Measurements from ENCODE around the gene GABPB1.

The GABPB1 gene

DNA sequence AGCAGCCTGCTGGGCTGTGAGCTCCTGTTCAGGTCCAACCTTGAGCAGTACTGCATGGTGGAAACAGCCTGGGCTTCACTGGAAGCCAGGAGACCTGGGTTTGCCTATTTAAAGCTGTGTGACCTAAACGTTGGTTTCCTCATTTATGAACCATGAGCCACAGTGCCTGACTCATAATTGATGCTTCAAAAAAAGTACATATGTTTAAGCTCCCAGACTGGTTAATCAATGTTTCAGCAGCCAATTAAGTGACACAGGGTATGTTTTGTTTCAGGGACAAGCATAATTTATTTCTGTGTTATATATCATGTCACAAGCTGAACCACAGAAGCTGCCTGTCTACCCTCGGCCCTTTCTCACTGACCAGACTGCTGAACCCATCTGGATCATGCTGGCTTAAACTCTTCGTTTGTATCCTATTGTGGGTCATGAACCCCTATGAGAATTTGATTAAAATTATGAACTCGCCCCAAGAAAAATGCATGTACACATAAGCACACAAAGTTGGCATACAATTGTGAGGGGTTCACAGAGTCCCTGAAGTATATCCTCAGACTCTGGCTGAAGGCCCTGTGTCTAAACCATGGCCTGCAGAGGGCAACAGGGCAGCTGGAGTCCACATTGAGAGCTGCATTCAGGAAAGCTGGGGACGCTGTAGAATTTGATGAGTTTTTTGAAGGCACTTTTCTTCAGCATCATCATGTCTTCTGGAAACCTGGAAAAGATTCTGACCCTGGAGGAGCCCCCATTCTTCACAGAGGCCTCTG is 113.1 kb downstream of the GABPB1 start:
- H3K27me3 ChIP-seq (ENCODE audit: control insufficient read depth, insufficient read depth, low read length): no peaks in the 10 kb centered on the region
- H3K4me3 ChIP-seq (ENCODE audit: low read depth, low read length): no peak overlapping the region
- no peak overlapping the region for H3K9ac ChIP-seq (ENCODE audit: low read depth, low read length)
- no peaks in the 10 kb centered on the region for H3K9me3 ChIP-seq (ENCODE audit: control insufficient read depth, insufficient read depth, low read length)
- H3K27ac ChIP-seq (ENCODE audit: low read depth, low read length): no peak overlapping the region
- no peaks in the 10 kb centered on the region for H3K4me1 ChIP-seq (ENCODE audit: control insufficient read depth, insufficient read depth, low read length)
- H3K36me3 ChIP-seq (ENCODE audit: control insufficient read depth, insufficient read depth, low read length): no peaks in the 10 kb centered on the region

DNA sequence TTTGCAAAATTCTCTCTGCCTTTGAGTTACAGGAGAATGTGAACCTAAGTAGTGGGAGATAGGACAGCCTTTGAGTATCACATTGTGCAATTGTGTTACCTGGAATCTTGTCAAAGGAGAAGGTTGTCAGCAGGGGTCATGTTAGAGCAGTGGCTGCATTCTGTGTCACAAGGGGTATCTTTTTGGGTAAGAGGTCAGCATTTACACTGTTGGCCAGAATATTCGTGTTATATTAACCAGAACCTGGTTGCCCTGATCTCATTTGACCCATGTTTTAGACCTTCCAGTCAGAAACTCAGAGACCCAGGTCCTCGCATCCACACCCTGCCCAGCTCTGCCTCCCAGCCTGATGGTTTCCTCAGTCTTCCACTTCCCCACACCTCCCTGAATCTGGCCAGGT is 116.7 kb downstream of the GABPB1 start:
- H3K9me3 ChIP-seq (ENCODE audit: control insufficient read depth, insufficient read depth, low read length): no peaks in the 10 kb centered on the region
- no peaks in the 10 kb centered on the region for H3K4me1 ChIP-seq (ENCODE audit: control insufficient read depth, insufficient read depth, low read length)
- H3K9ac ChIP-seq (ENCODE audit: low read depth, low read length): no peak overlapping the region
- H3K27ac ChIP-seq (ENCODE audit: low read depth, low read length): no peak overlapping the region
- no peaks in the 10 kb centered on the region for H3K36me3 ChIP-seq (ENCODE audit: control insufficient read depth, insufficient read depth, low read length)
- no peak overlapping the region for H3K4me3 ChIP-seq (ENCODE audit: low read depth, low read length)
- H3K27me3 ChIP-seq (ENCODE audit: control insufficient read depth, insufficient read depth, low read length): no peaks in the 10 kb centered on the region

DNA sequence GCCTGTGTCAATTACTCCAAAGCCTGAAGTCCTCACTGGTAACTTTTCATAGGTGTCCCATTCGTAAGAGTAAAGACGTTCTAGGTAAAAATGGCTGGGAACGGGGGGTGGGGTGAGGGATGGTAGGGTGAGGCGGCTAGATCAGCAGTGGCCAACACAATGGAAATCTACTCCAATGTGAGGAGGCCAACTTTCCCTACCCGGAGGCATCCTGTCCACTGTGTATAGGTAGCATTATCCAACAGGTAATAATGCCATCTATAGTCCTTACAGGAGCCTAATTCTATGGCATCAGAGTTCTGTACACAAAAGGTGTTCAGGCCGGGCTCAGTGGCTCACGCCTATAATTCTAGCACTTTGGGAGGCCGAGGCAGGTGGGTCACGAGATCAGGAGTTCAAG is 118.6 kb downstream of the GABPB1 start:
- Histone ChIP-seq H3K36me3 (ENCODE audit: control insufficient read depth, insufficient read depth, low read length) (no peaks in the 10 kb centered on the region), H3K4me1 (ENCODE audit: control insufficient read depth, insufficient read depth, low read length) (no peaks in the 10 kb centered on the region), H3K4me3 (ENCODE audit: low read depth, low read length) (no peak overlapping the region), H3K27me3 (ENCODE audit: control insufficient read depth, insufficient read depth, low read length) (no peaks in the 10 kb centered on the region), H3K9ac (ENCODE audit: low read depth, low read length) (no peak overlapping the region), H3K27ac (ENCODE audit: low read depth, low read length) (no peak overlapping the region), H3K9me3 (ENCODE audit: control insufficient read depth, insufficient read depth, low read length) (no peaks in the 10 kb centered on the region)

DNA sequence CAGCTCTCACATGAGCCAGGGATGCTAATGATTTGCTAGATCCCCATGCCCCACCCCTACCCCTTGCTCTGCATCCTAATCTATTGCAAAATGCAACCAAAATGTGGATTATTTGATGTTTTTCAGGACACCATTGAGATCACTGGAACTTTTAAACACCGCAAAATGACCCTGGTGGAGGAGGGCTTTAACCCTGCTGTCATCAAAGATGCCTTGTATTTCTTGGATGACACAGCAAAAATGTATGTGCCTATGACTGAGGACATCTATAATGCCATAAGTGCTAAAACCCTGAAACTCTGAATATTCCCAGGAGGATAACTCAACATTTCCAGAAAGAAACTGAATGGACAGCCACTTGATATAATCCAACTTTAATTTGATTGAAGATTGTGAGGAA is 119.2 kb downstream of the GABPB1 start:
- Histone ChIP-seq H3K27ac (ENCODE audit: low read depth, low read length) (no peak overlapping the region), H3K9ac (ENCODE audit: low read depth, low read length) (no peak overlapping the region), H3K36me3 (ENCODE audit: control insufficient read depth, insufficient read depth, low read length) (no peaks in the 10 kb centered on the region), H3K4me3 (ENCODE audit: low read depth, low read length) (no peak overlapping the region), H3K27me3 (ENCODE audit: control insufficient read depth, insufficient read depth, low read length) (no peaks in the 10 kb centered on the region), H3K9me3 (ENCODE audit: control insufficient read depth, insufficient read depth, low read length) (no peaks in the 10 kb centered on the region), H3K4me1 (ENCODE audit: control insufficient read depth, insufficient read depth, low read length) (no peaks in the 10 kb centered on the region)

DNA sequence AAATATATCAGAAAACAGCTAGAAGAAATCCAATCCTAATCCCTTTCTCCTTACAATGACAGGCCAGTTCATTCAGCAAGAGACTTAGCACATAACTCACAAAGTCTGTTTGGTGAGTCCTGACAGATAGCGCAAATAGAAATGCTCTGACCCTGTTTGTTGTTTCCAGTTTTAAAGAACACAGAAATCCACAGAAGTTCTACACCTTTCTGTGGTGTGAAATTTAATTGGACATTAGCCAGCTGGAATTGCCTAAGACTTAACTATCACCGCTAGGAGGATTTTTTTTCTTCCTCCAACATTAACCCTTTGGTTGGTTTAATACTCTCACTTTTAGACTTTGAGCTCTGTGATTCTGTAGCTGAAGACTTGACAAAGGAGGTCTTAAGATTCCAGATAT is 120.2 kb downstream of the GABPB1 start:
- no peak overlapping the region for H3K27ac ChIP-seq (ENCODE audit: low read depth, low read length)
- no peaks in the 10 kb centered on the region for H3K4me1 ChIP-seq (ENCODE audit: control insufficient read depth, insufficient read depth, low read length)
- H3K9ac ChIP-seq (ENCODE audit: low read depth, low read length): no peak overlapping the region
- no peaks in the 10 kb centered on the region for H3K27me3 ChIP-seq (ENCODE audit: control insufficient read depth, insufficient read depth, low read length)
- H3K36me3 ChIP-seq (ENCODE audit: control insufficient read depth, insufficient read depth, low read length): no peaks in the 10 kb centered on the region
- no peaks in the 10 kb centered on the region for H3K9me3 ChIP-seq (ENCODE audit: control insufficient read depth, insufficient read depth, low read length)
- no peak overlapping the region for H3K4me3 ChIP-seq (ENCODE audit: low read depth, low read length)

DNA sequence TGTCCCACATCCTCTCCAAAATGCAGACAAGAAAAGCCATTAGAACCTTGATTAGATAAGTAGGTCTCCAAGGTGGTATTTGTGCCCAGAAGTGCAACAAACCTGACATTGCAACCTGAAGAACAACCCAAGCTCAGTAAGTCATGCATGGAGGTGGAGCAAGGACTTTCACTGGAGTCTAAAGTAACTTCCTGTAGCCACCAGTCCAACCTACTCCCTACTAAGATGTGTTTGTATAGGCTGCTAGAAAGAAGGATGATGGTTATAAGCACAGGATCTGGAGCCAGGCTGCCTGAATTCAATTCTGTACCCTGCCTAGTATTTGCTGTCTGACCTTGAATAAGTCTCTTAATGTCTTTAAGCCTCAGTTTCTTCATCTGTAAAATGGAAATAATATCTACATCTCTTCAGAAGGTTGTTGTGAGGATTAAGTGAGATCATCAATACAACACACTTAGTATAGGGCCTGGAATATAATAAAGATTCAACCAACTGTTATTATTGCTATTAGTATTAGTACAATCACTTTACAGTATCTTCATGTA is 121.7 kb downstream of the GABPB1 start:
- Histone ChIP-seq H3K27ac (ENCODE audit: low read depth, low read length) (no peak overlapping the region), H3K9me3 (ENCODE audit: control insufficient read depth, insufficient read depth, low read length) (no peaks in the 10 kb centered on the region), H3K4me3 (ENCODE audit: low read depth, low read length) (no peak overlapping the region), H3K36me3 (ENCODE audit: control insufficient read depth, insufficient read depth, low read length) (no peaks in the 10 kb centered on the region), H3K9ac (ENCODE audit: low read depth, low read length) (no peak overlapping the region), H3K27me3 (ENCODE audit: control insufficient read depth, insufficient read depth, low read length) (no peaks in the 10 kb centered on the region), H3K4me1 (ENCODE audit: control insufficient read depth, insufficient read depth, low read length) (no peaks in the 10 kb centered on the region)

DNA sequence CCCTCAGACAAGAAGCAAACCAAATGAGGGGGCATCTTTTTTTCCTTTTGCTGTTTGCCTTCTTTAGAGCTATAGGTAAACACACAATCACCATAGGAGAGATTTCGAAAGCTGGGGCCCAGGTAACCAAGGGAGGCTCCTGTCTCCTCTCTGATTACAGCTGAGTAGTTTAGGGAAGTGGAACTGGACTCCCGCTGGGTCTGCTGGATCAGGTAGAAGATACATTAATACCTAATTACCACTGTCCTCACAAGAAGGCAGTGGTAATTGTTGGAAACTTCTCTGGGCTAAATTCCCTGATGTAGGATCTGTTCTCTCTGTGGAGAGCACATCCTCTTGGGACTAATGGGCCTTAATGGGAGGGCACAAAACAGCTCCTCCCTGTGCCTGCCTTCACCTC is 122.2 kb downstream of the GABPB1 start:
- no peaks in the 10 kb centered on the region for H3K9me3 ChIP-seq (ENCODE audit: control insufficient read depth, insufficient read depth, low read length)
- H3K27me3 ChIP-seq (ENCODE audit: control insufficient read depth, insufficient read depth, low read length): no peaks in the 10 kb centered on the region
- no peak overlapping the region for H3K4me3 ChIP-seq (ENCODE audit: low read depth, low read length)
- H3K9ac ChIP-seq (ENCODE audit: low read depth, low read length): no peak overlapping the region
- H3K36me3 ChIP-seq (ENCODE audit: control insufficient read depth, insufficient read depth, low read length): no peaks in the 10 kb centered on the region
- H3K27ac ChIP-seq (ENCODE audit: low read depth, low read length): no peak overlapping the region
- no peaks in the 10 kb centered on the region for H3K4me1 ChIP-seq (ENCODE audit: control insufficient read depth, insufficient read depth, low read length)

DNA sequence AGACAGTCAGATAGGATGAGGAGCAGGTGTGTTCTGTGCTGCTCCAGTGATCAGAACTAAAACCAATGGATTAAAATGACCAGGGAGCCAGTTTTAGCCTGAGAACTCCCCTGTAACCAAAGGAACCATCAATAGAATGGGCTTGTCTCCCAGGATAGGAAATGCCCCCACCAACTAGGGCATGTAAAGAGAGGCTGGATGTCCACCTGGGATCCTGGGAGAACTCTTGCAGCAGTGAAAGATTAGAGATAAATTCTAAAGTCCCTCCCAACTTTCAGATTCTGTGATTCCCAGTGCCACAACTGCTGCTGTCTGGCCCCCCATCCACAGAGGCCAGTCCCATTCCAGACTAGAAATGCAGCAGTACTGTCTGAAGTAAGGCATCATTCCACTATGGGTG is 123.2 kb downstream of the GABPB1 start:
- H3K36me3 ChIP-seq (ENCODE audit: control insufficient read depth, insufficient read depth, low read length): no peaks in the 10 kb centered on the region
- H3K4me1 ChIP-seq (ENCODE audit: control insufficient read depth, insufficient read depth, low read length): no peaks in the 10 kb centered on the region
- H3K27ac ChIP-seq (ENCODE audit: low read depth, low read length): no peak overlapping the region
- H3K4me3 ChIP-seq (ENCODE audit: low read depth, low read length): no peak overlapping the region
- no peaks in the 10 kb centered on the region for H3K9me3 ChIP-seq (ENCODE audit: control insufficient read depth, insufficient read depth, low read length)
- H3K27me3 ChIP-seq (ENCODE audit: control insufficient read depth, insufficient read depth, low read length): no peaks in the 10 kb centered on the region
- no peak overlapping the region for H3K9ac ChIP-seq (ENCODE audit: low read depth, low read length)

DNA sequence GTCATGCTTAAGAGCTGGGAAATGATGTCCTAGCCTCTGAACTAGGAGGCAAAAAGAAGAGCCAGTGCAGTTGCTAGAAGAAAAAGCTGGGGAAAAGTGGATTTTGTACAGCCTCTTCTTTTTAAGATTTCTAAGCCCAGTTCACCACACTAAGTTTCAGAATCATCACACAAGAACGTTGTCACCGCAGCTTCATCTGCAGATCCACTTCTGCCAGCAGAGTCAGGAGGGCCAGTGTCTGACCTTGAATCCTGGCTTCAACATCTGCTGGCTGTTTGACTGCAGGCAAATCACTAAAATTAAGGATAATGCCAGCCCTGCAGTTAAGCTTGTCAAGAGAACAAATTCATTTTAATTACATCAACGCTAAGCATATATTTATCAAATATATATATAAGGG is 125.7 kb downstream of the GABPB1 start:
- Histone ChIP-seq H3K4me3 (ENCODE audit: low read depth, low read length) (no peak overlapping the region), H3K27ac (ENCODE audit: low read depth, low read length) (no peak overlapping the region), H3K36me3 (ENCODE audit: control insufficient read depth, insufficient read depth, low read length) (no peaks in the 10 kb centered on the region), H3K9me3 (ENCODE audit: control insufficient read depth, insufficient read depth, low read length) (no peaks in the 10 kb centered on the region), H3K27me3 (ENCODE audit: control insufficient read depth, insufficient read depth, low read length) (no peaks in the 10 kb centered on the region), H3K9ac (ENCODE audit: low read depth, low read length) (no peak overlapping the region), H3K4me1 (ENCODE audit: control insufficient read depth, insufficient read depth, low read length) (no peaks in the 10 kb centered on the region)

DNA sequence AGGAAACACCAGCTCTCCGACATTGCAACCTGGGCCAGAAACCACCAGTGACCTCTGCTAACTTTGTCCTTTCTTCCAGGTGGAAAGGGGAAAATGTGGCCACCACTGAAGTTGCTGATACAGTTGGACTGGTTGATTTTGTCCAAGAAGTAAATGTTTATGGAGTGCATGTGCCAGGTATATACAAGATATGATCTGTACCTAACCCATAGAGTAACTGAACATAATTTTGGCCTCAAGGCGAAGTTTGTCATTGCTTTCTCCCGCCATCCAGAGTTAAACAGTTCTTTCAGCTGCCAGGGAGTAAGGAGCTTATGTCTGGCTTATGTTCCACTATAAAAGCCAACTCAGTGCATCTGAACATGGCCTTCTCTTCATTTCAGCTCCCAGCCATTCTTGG is 126.1 kb downstream of the GABPB1 start:
- no peak overlapping the region for H3K27ac ChIP-seq (ENCODE audit: low read depth, low read length)
- H3K9me3 ChIP-seq (ENCODE audit: control insufficient read depth, insufficient read depth, low read length): no peaks in the 10 kb centered on the region
- H3K36me3 ChIP-seq (ENCODE audit: control insufficient read depth, insufficient read depth, low read length): no peaks in the 10 kb centered on the region
- H3K9ac ChIP-seq (ENCODE audit: low read depth, low read length): no peak overlapping the region
- no peaks in the 10 kb centered on the region for H3K4me1 ChIP-seq (ENCODE audit: control insufficient read depth, insufficient read depth, low read length)
- H3K27me3 ChIP-seq (ENCODE audit: control insufficient read depth, insufficient read depth, low read length): no peaks in the 10 kb centered on the region
- no peak overlapping the region for H3K4me3 ChIP-seq (ENCODE audit: low read depth, low read length)

DNA sequence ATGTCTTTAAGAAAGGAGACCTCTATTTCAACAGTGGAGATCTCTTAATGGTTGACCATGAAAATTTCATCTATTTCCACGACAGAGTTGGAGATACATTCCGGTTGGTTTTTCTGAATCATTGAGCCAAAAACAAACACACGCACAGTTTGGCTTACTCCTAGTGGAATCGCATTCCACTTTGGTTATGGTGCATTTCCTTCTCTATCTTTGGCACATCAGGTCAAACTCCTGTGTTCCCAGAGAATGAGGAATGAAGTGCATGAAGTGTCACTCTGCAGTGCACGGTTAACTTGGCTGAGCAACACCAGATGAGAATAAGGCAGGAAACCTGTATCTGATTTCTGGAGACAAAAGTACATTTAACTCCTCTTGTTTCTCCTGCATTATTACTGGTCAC is 127.9 kb downstream of the GABPB1 start:
- Histone ChIP-seq H3K9me3 (ENCODE audit: control insufficient read depth, insufficient read depth, low read length) (no peaks in the 10 kb centered on the region), H3K9ac (ENCODE audit: low read depth, low read length) (no peak overlapping the region), H3K4me1 (ENCODE audit: control insufficient read depth, insufficient read depth, low read length) (no peaks in the 10 kb centered on the region), H3K27me3 (ENCODE audit: control insufficient read depth, insufficient read depth, low read length) (no peaks in the 10 kb centered on the region), H3K36me3 (ENCODE audit: control insufficient read depth, insufficient read depth, low read length) (no peaks in the 10 kb centered on the region), H3K27ac (ENCODE audit: low read depth, low read length) (no peak overlapping the region), H3K4me3 (ENCODE audit: low read depth, low read length) (no peak overlapping the region)

Data from HUES48 (cell line).